GM12892 (cell line): ENCODE measurements around the gene RHOH.

Experiments used
- POLR2A ChIP-seq: IDR thresholded peaks from 2 replicates; pipeline ENCODE4 v1.6.1; 2011; ENCODE audit warnings: low read depth, low read length, control low read depth
- POLR2AphosphoS5 ChIP-seq: IDR thresholded peaks from 2 replicates; pipeline ENCODE4 v1.6.1; 2011; ENCODE audit warnings: low read depth, low read length, control low read depth
- TAF1 ChIP-seq: IDR thresholded peaks from 2 replicates; pipeline ENCODE4 v1.6.1; 2011; ENCODE audit warnings: low read depth, mild to moderate bottlenecking, control low read depth, low read length, borderline replicate concordance

DNA sequence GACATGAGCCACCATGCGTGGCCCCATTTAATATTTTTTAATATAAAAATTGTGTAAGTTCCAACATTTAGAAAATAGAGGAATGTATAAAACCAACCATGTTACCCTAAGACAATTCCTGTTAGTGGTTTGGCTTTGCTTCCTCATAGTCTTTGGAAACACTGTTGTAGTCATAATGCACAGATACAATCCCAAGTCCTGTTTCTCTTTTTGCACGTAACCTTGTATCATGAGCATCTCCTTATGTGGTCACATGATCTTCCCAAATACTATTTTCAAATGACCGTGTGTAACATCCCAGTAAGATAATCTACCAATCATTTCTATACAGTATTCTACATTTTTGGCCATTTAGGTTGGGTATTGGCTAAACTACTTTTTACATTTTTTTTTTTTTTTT lies 13.9 kb upstream of the RHOH start:
- TF ChIP-seq POLR2AphosphoS5 (no peak), POLR2A (no peak), TAF1 (no peak)
